HCT116 (cell line): Measurements from ENCODE around the gene MYL4. TPM values are rescaled to one million over a fixed set of nuclear protein-coding genes. Genes with fewer than 3 reads are reported as not detected.
"Not testable (repeated sequence)": the region's sequence is repeated elsewhere in the genome, so short reads cannot be mapped to it uniquely, and the experiment has no call there.

Source experiments
- ATAC-seq: fragments of 200-7000 bp; cut with Tn5 transposase; 2 replicates; pipeline ENCODE4 v1.9.1; 2020; ENCODE audit warnings: mild to moderate bottlenecking, moderate library complexity
- BruUV-seq: library from RNA; stranded (reverse); fragments of 400-500 nt; replicated peaks from 2 replicates; lab custom pipeline; 2021; lab: Mats Ljungman, UMichigan
- CTCF ChIA-PET: fragments of 300-600 bp; sonication (Branson Sonifier 250); formaldehyde crosslinking; loops from one replicate; lab custom pipeline; 2021; ENCODE audit warnings: antibody characterized with exemption; lab: Charles Lee
- POLR2A ChIA-PET: fragments of 300-600, 350-600 bp; sonication (Branson Sonifier 250); formaldehyde crosslinking; loops from one replicate; lab custom pipeline; 2021; ENCODE audit warnings: antibody characterized with exemption; lab: Charles Lee
- RAD21 ChIA-PET, 2 experiments: fragments of 300-600 bp; sonication (Branson Sonifier 250); formaldehyde crosslinking; loops; one replicate each; lab custom pipeline; 2023; ENCODE audit warnings: low total read pairs in 2 of 2; ENCODE audit not compliant: uncharacterized antibody in 2 of 2, unreplicated experiment in 2 of 2, low non-redundant PET in 1 of 2; lab: Charles Lee
- DNase-seq: peaks from one replicate; pipeline ENCODE4 v3.0.0-alpha.2; 2010; ENCODE audit warnings: low read depth, low spot score
- H2AFZ ChIP-seq: fragments of 200-600 bp; shearing (Covaris generic), sonication (generic); 2 replicates; pipeline ENCODE4 v1.6.1; 2017; ENCODE audit warnings: low read depth, mixed run types, mixed read lengths, antibody characterized with exemption, low read length; ENCODE audit not compliant: poor library complexity, severe bottlenecking
- H3K27ac ChIP-seq: 2 replicates; pipeline ENCODE4 v1.5.1; 2012; ENCODE audit warnings: low read depth, low read length
- H3K27me3 ChIP-seq: fragments of 200-600 bp; sonication (generic); 2 replicates; pipeline ENCODE4 v1.6.1; 2016; ENCODE audit warnings: mixed run types, low read length, mixed read lengths; ENCODE audit not compliant: insufficient read depth
- H3K36me3 ChIP-seq, 2 experiments: fragments of 200-500 bp in 1 of 2; fragments of 200-600 bp in 1 of 2; sonication (Bioruptor generic) in 1 of 2; sonication (generic) in 1 of 2; 2 replicates each; pipeline versions ENCODE4 v1.5.1 to v1.6.1; 2014 to 2016; ENCODE audit warnings: low read length in 2 of 2, inconsistent platforms in 1 of 2, mixed read lengths in 1 of 2, mixed run types in 1 of 2; ENCODE audit not compliant: insufficient read depth in 2 of 2, control insufficient read depth in 1 of 2
- H3K4me1 ChIP-seq, 2 experiments: fragments of 200-600 bp in 1 of 2; sonication (generic) in 1 of 2; 2 replicates each; pipeline versions ENCODE4 v1.5.1 to v1.6.1; 2012 to 2017; ENCODE audit warnings: low read length in 2 of 2, inconsistent platforms in 1 of 2, mild to moderate bottlenecking in 1 of 2, mixed read lengths in 1 of 2, mixed run types in 1 of 2, moderate library complexity in 1 of 2; ENCODE audit not compliant: insufficient read depth in 2 of 2, control insufficient read depth in 1 of 2
- H3K4me2 ChIP-seq: fragments of 200-600 bp; sonication (generic); 2 replicates; pipeline ENCODE4 v1.6.1; 2017; ENCODE audit warnings: mixed run types, low read length, mixed read lengths
- H3K4me3 ChIP-seq, 2 experiments: fragments of 200-600 bp in 1 of 2; sonication (generic) in 1 of 2; replicated peaks in 1 of 2; 2 replicates each; pipeline ENCODE4 v1.5.1; 2011 to 2016; ENCODE audit warnings: low read length in 2 of 2, control low read depth in 1 of 2, low read depth in 1 of 2, mild to moderate bottlenecking in 1 of 2, mixed read lengths in 1 of 2, mixed run types in 1 of 2
- H3K79me2 ChIP-seq: fragments of 200-600 bp; sonication (generic); 2 replicates; pipeline ENCODE4 v1.6.1; 2017; ENCODE audit warnings: mild to moderate bottlenecking, mixed run types, low read length, moderate library complexity, mixed read lengths; ENCODE audit not compliant: insufficient read depth
- H3K9ac ChIP-seq: fragments of 200-600 bp; sonication (generic); 2 replicates; pipeline ENCODE4 v1.6.1; 2016; ENCODE audit warnings: low read length, mixed read lengths
- H3K9me2 ChIP-seq: fragments of 200-600 bp; sonication (generic), shearing (Covaris generic); 2 replicates; pipeline ENCODE4 v1.6.1; 2017; ENCODE audit warnings: mixed run types, mild to moderate bottlenecking, moderate library complexity; ENCODE audit not compliant: insufficient read depth
- H3K9me3 ChIP-seq, 2 experiments: fragments of 200-500 bp in 1 of 2; fragments of 200-600 bp in 1 of 2; sonication (Bioruptor generic) in 1 of 2; sonication (generic) in 1 of 2; 2 replicates each; pipeline ENCODE4 v1.6.1; 2014 to 2017; ENCODE audit warnings: low read length in 2 of 2, mixed read lengths in 2 of 2, inconsistent platforms in 1 of 2, low read depth in 1 of 2, mild to moderate bottlenecking in 1 of 2, mixed run types in 1 of 2, moderate library complexity in 1 of 2; ENCODE audit not compliant: control insufficient read depth in 1 of 2, insufficient read depth in 1 of 2
- H4K20me1 ChIP-seq: fragments of 200-600 bp; sonication (generic), shearing (Covaris generic); 2 replicates; pipeline ENCODE4 v1.6.1; 2017; ENCODE audit warnings: mixed run types, mild to moderate bottlenecking, moderate library complexity; ENCODE audit not compliant: insufficient read depth
- CBX3 ChIP-seq: IDR thresholded peaks from 2 replicates; pipeline ENCODE4 v1.6.1; 2012; ENCODE audit warnings: low read depth
- ELF1 ChIP-seq: IDR thresholded peaks from 2 replicates; pipeline ENCODE4 v1.6.1; 2012; ENCODE audit warnings: low read depth, borderline replicate concordance
- EZH2phosphoT487 ChIP-seq: fragments of 200-600 bp; IDR thresholded peaks from 2 replicates; pipeline ENCODE4 v1.6.1; 2018; ENCODE audit warnings: antibody characterized with exemption, borderline replicate concordance
- JUND ChIP-seq: IDR thresholded peaks from 2 replicates; pipeline ENCODE4 v1.6.1; 2012
- POLR2A ChIP-seq: IDR thresholded peaks from 2 replicates; pipeline ENCODE4 v1.7.0; 2011; ENCODE audit warnings: borderline replicate concordance; ENCODE audit not compliant: insufficient read depth, insufficient read length; ENCODE audit errors: extremely low read depth
- SIN3A ChIP-seq: IDR thresholded peaks from 2 replicates; pipeline ENCODE4 v1.6.1; 2012; ENCODE audit warnings: low read depth
- TCF7L2 ChIP-seq: IDR thresholded peaks from 2 replicates; pipeline ENCODE4 v1.7.0; 2011; ENCODE audit warnings: borderline replicate concordance, inconsistent platforms; ENCODE audit not compliant: insufficient read depth, insufficient read length; ENCODE audit errors: extremely low read depth
- ZNF274 ChIP-seq: fragments of 200-500 bp; sonication (Bioruptor generic); IDR thresholded peaks from 2 replicates; pipeline ENCODE4 v1.6.1; 2014; ENCODE audit warnings: mild to moderate bottlenecking, low read depth, low read length, inconsistent platforms
- intact Hi-C: fragments of 100-400 bp; cut with micrococcal nuclease; formaldehyde crosslinking; loops from 2 replicates; pipeline ENCODE4 v1.10.0; 2022
- total RNA-seq: library from RNA; stranded (reverse); gene quantifications from one replicate; pipeline ENCODE4 v1.2.1, GENCODE V29; 2021; ENCODE audit not compliant: unreplicated experiment
- TF ChIP-seq, protein P1 (sequence below): IDR thresholded peaks from 2 replicates; pipeline ENCODE4 v1.6.1; 2012
- TF ChIP-seq, protein P2 (sequence below): IDR thresholded peaks from 2 replicates; pipeline ENCODE4 v1.6.1; 2012; ENCODE audit warnings: low read depth

Gene MYL4
- total RNA-seq, 1 experiment from 2014 or later: 0.32 TPM

DNA sequence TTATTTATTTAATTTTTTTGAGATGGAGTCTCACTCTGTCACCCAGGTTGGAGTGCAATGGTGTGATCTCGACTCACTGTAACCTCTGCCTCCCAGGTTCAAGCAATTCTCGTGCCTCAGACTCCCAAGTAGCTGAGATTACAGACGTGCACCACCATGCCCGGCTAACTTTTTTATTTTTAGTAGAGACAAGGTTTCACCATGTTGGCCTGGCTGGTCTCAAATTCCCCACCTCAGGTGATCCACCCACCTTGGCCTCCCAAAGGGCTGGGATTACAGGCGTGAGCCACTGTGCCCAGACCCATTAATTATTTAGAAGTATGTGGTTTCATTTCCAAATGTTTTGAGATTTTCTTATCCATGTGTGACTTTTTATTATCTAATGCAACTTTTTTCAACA lies 42.3 kb upstream of the MYL4 start:
- ATAC-seq, H3K4me1 ChIP-seq, H3K4me3 ChIP-seq, H3K9me3 ChIP-seq, H2AFZ ChIP-seq, H3K9ac ChIP-seq, DNase-seq, H3K4me2 ChIP-seq, H3K27me3 ChIP-seq, RAD21 ChIA-PET, POLR2A ChIA-PET, H3K9me2 ChIP-seq, H4K20me1 ChIP-seq, H3K27ac ChIP-seq, BruUV-seq, CTCF ChIA-PET: not testable (repeated sequence)
- Histone ChIP-seq H3K36me3 (peaks cover 9 to 30% of the 10 kb centered on the region in 2 experiments; a peak in 3 of 4 replicates), H3K79me2 (peaks cover 72% of the 10 kb centered on the region)
- intact Hi-C loops: loop anchor here (10.0 kb wide), 1 partner anchor 148 kb away; no protein-coding TSS in a partner anchor

DNA sequence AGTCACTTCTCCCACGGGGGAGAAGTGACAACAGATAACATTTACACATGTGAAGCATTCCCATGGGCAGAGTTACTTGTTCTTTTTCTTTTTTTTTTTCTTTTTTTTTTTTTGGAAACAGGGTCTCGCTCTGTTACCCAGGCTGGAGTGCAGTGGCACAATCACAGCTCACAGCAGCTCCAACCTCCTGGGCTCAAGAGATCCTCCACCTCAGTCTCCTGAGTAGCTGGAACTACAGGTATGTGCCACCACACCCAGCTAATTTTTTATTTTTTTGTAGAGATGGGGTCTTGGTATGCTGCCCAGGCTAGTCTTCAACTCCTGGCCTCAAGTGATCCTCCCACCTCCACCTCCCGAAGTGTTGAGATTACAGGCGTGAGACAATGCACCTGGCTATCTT lies 40.3 kb upstream of the MYL4 start:
- BruUV-seq, H3K4me1 ChIP-seq, DNase-seq, H3K9me3 ChIP-seq, H3K9me2 ChIP-seq, ATAC-seq, H3K4me2 ChIP-seq, H2AFZ ChIP-seq, H3K27me3 ChIP-seq, H3K9ac ChIP-seq, H3K27ac ChIP-seq, H3K4me3 ChIP-seq, H4K20me1 ChIP-seq, POLR2A ChIA-PET: not testable (repeated sequence)
- peaks cover 4 to 33% of the 10 kb centered on the region in 2 experiments; a peak in 3 of 4 replicates for H3K36me3 ChIP-seq
- intact Hi-C loops: loop anchor here (10.0 kb wide), 1 partner anchor 146 kb away; no protein-coding TSS in a partner anchor
- ChIA-PET RAD21 (interaction anchor here (0.6 to 0.7 kb wide), 2 partner anchors 21 to 103 kb away, joined by 3 to 4 read pairs; no protein-coding TSS in a partner anchor), CTCF (interaction anchor here (1.8 kb wide), 1 partner anchor 147 kb away, joined by 5 read pairs; no protein-coding TSS in a partner anchor)
- H3K79me2 ChIP-seq: peaks cover 78% of the 10 kb centered on the region

DNA sequence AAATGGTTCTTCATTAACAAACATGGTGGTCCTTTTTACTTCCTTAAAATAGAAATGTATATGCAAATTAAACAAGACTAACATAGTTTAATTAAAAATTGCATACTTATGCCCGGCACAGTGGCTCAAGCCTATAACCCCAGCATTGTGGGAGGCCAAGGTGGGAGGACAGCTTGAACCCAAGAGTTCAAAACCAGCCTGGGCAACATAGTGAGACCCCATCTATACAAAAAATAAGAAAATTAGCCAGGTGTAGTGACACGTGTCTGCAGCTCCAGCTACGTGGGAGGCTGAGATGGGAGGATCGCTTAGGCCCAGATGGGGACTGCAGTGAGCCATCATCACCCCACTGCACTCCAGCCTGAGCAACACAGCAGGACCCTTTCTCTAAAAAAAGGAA lies 38.4 kb upstream of the MYL4 start:
- no peak overlapping the region for H2AFZ ChIP-seq
- BruUV-seq: no TSS peak
- TF ChIP-seq JUND (no peak), EZH2phosphoT487 (no peak), SIN3A (no peak), ELF1 (no peak), CBX3 (no peak), ZNF274 (no peak), POLR2A (no peak), TCF7L2 (no peak)
- TF ChIP-seq, protein P1, sequence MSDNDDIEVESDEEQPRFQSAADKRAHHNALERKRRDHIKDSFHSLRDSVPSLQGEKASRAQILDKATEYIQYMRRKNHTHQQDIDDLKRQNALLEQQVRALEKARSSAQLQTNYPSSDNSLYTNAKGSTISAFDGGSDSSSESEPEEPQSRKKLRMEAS: no peak
- TF ChIP-seq, protein P2, sequence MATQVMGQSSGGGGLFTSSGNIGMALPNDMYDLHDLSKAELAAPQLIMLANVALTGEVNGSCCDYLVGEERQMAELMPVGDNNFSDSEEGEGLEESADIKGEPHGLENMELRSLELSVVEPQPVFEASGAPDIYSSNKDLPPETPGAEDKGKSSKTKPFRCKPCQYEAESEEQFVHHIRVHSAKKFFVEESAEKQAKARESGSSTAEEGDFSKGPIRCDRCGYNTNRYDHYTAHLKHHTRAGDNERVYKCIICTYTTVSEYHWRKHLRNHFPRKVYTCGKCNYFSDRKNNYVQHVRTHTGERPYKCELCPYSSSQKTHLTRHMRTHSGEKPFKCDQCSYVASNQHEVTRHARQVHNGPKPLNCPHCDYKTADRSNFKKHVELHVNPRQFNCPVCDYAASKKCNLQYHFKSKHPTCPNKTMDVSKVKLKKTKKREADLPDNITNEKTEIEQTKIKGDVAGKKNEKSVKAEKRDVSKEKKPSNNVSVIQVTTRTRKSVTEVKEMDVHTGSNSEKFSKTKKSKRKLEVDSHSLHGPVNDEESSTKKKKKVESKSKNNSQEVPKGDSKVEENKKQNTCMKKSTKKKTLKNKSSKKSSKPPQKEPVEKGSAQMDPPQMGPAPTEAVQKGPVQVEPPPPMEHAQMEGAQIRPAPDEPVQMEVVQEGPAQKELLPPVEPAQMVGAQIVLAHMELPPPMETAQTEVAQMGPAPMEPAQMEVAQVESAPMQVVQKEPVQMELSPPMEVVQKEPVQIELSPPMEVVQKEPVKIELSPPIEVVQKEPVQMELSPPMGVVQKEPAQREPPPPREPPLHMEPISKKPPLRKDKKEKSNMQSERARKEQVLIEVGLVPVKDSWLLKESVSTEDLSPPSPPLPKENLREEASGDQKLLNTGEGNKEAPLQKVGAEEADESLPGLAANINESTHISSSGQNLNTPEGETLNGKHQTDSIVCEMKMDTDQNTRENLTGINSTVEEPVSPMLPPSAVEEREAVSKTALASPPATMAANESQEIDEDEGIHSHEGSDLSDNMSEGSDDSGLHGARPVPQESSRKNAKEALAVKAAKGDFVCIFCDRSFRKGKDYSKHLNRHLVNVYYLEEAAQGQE: no peak

More for the DNA sequence above, 38.4 kb upstream of the MYL4 start:
- H3K79me2 ChIP-seq: peaks cover 82% of the 10 kb centered on the region
- ATAC-seq: no peak
- ChIA-PET CTCF (interaction anchor here (1.8 kb wide), 1 partner anchor 145 kb away, joined by 5 read pairs; no protein-coding TSS in a partner anchor), RAD21 (no interaction called here), POLR2A (interaction anchor here (1.1 kb wide), 1 partner anchor 18 kb away, joined by 3 read pairs; the partner anchor contains the start of gene CDC27)
- intact Hi-C loops: no loop called here
- H3K4me2 ChIP-seq: no peak overlapping the region
- H3K9ac ChIP-seq: no peak overlapping the region
- 0 out of 2 replicates have a peak, but pooled peaks cover 10% of the 10 kb centered on the region for H4K20me1 ChIP-seq
- no peaks in the 10 kb centered on the region for H3K9me2 ChIP-seq
- peaks cover 4 to 30% of the 10 kb centered on the region in 2 experiments; a peak in 3 of 4 replicates for H3K36me3 ChIP-seq
- H3K27ac ChIP-seq: no peak overlapping the region
- H3K27me3 ChIP-seq: no peaks in the 10 kb centered on the region
- no peaks in the 10 kb centered on the region for H3K9me3 ChIP-seq
- no peak for DNase-seq
- no peaks in the 10 kb centered on the region for H3K4me1 ChIP-seq
- H3K4me3 ChIP-seq: no peak overlapping the region
